CD4-positive, alpha-beta T cell (primary cell): Measurements from ENCODE around the gene ITGA11. TPM values are rescaled to one million over a fixed set of nuclear protein-coding genes. Genes with fewer than 3 reads are reported as not detected.

ENCODE experiments used
- ATAC-seq: fragments of 200-7000 bp; cut with Tn5 transposase; one replicate; pipeline ENCODE4 v1.10.0; 2022; ENCODE audit warnings: mild to moderate bottlenecking; ENCODE audit not compliant: poor library complexity
- CTCF ChIA-PET: fragments of 350-600 bp; sonication (Branson Sonifier 250); formaldehyde crosslinking; loops from one replicate; lab custom pipeline; 2021; ENCODE audit warnings: antibody characterized with exemption, inconsistent platforms; lab: Charles Lee
- POLR2A ChIA-PET: fragments of 350-600 bp; sonication (Branson Sonifier 250); formaldehyde crosslinking; loops from one replicate; lab custom pipeline; 2021; ENCODE audit warnings: antibody characterized with exemption, inconsistent platforms; lab: Charles Lee
- DNase-seq, 14 experiments: peaks; one replicate each; pipeline ENCODE4 v3.0.0-alpha.2; 2013 to 2020; ENCODE audit warnings: mixed read lengths in 2 of 14
- H3K27ac ChIP-seq, 2 donors: one replicate each; pipeline versions ENCODE4 v1.5.1 to v1.7.0; 2013; ENCODE audit warnings: low read length in 2 of 2, low read depth in 1 of 2, mild to moderate bottlenecking in 1 of 2
- H3K27me3 ChIP-seq, 2 experiments: 1 replicate in 1 of 2; 2 replicates in 1 of 2; pipeline versions ENCODE4 v1.6.1 to v1.7.0; 2013; ENCODE audit warnings: low read length in 2 of 2, control low read depth in 1 of 2, mild to moderate bottlenecking in 1 of 2, moderate library complexity in 1 of 2; ENCODE audit not compliant: insufficient read depth in 2 of 2, control insufficient read depth in 1 of 2
- H3K36me3 ChIP-seq: one replicate; pipeline ENCODE4 v1.6.1; 2013; ENCODE audit warnings: low read length, control low read depth; ENCODE audit not compliant: insufficient read depth
- H3K4me1 ChIP-seq: one replicate; pipeline ENCODE4 v1.6.1; 2013; ENCODE audit warnings: low read length, control low read depth; ENCODE audit not compliant: insufficient read depth
- H3K4me3 ChIP-seq: one replicate; pipeline ENCODE4 v1.5.1; 2013; ENCODE audit warnings: mild to moderate bottlenecking, low read length, moderate library complexity
- H3K9me3 ChIP-seq, 2 experiments: 1 replicate in 1 of 2; 2 replicates in 1 of 2; pipeline versions ENCODE4 v1.6.1 to v1.7.0; 2013; ENCODE audit warnings: low read length in 2 of 2, mild to moderate bottlenecking in 2 of 2, control low read depth in 1 of 2, moderate library complexity in 1 of 2; ENCODE audit not compliant: control insufficient read depth in 1 of 2, insufficient read depth in 1 of 2
- H3K27ac Mint-ChIP-seq: one replicate; pipeline ENCODE4 v1.8.0; 2020; ENCODE audit warnings: mixed read lengths
- H3K27me3 Mint-ChIP-seq: one replicate; pipeline ENCODE4 v1.8.0; 2021; ENCODE audit warnings: mixed read lengths
- H3K36me3 Mint-ChIP-seq: one replicate; pipeline ENCODE4 v1.8.0; 2021; ENCODE audit warnings: low read depth, mixed read lengths
- H3K4me1 Mint-ChIP-seq: one replicate; pipeline ENCODE4 v1.8.0; 2021; ENCODE audit warnings: low read depth, mixed read lengths
- H3K4me3 Mint-ChIP-seq: one replicate; pipeline ENCODE4 v1.8.0; 2020; ENCODE audit warnings: mild to moderate bottlenecking, mixed read lengths
- H3K9me3 Mint-ChIP-seq: one replicate; pipeline ENCODE4 v1.8.0; 2020; ENCODE audit warnings: mixed read lengths
- CTCF ChIP-seq: fragments of 200-600 bp; IDR thresholded peaks from one replicate; pipeline ENCODE4 v1.8.0; 2022; ENCODE audit warnings: antibody characterized with exemption, mild to moderate bottlenecking
- intact Hi-C, 2 experiments: fragments of 100-400 bp; cut with DNase I in 1 of 2; cut with micrococcal nuclease in 1 of 2; formaldehyde crosslinking; loops; one replicate each; pipeline versions ENCODE4 v1.15.1 to v1.9.0; 2023 to 2025; cut with DNase I, micrococcal nuclease
- total RNA-seq, 174 experiments: library from RNA in 2 of 174; stranded (reverse) in 2 of 174; gene quantifications; one replicate each; pipeline ENCODE4 v1.2.3 and lab custom pipeline; 2021 to 2026

The ITGA11 gene
- total RNA-seq, 2 experiments from 2014 or later: 0.08 to 0.20 TPM

- Mint-ChIP-seq H3K36me3 (no peaks in the 10 kb centered on the region), H3K27me3 (no peaks in the 10 kb centered on the region), H3K4me1 (no peaks in the 10 kb centered on the region), H3K27ac (no peak overlapping the region), H3K4me3 (no peak overlapping the region), H3K9me3 (no peaks in the 10 kb centered on the region)
- ATAC-seq (no peak), DNase-seq (no peak)
- no peaks in the 10 kb centered on the region for H3K36me3 ChIP-seq
- no peaks in the 10 kb centered on the region for H3K9me3 ChIP-seq
- H3K27ac ChIP-seq: no peak overlapping the region
- no peak overlapping the region for H3K4me3 ChIP-seq
- ChIA-PET POLR2A (no interaction called here), CTCF (no interaction called here)
- H3K27me3 ChIP-seq: peaks cover 0 to 3% of the 10 kb centered on the region in 2 experiments
- TF ChIP-seq CTCF: no peak
- no peaks in the 10 kb centered on the region for H3K4me1 ChIP-seq
- intact Hi-C loops: no loop called here
Measured at GRCh38 chr15:68370768-68371151, 61.2 kb downstream of the ITGA11 start.

GRCh38 chr15:68369931-68370767 lies 61.8 kb downstream of the ITGA11 start:
- ChIA-PET POLR2A (no interaction called here), CTCF (no interaction called here)
- TF ChIP-seq CTCF: no peak
- intact Hi-C loops: no loop called here
- H3K36me3 Mint-ChIP-seq: no peaks in the 10 kb centered on the region
- H3K9me3 Mint-ChIP-seq: no peaks in the 10 kb centered on the region
- H3K4me1 Mint-ChIP-seq: peaks cover 3% of the 10 kb centered on the region
- Histone ChIP-seq H3K27me3 (peaks cover 0 to 3% of the 10 kb centered on the region in 2 experiments), H3K9me3 (no peaks in the 10 kb centered on the region), H3K36me3 (no peaks in the 10 kb centered on the region), H3K4me3 (no peak overlapping the region), H3K27ac (no peak overlapping the region), H3K4me1 (no peaks in the 10 kb centered on the region)
- DNase-seq (no peak), ATAC-seq (no peak)
- no peak overlapping the region for H3K4me3 Mint-ChIP-seq
- no peak overlapping the region for H3K27ac Mint-ChIP-seq
- no peaks in the 10 kb centered on the region for H3K27me3 Mint-ChIP-seq

GRCh38 chr15:68368731-68369435 lies 63.1 kb downstream of the ITGA11 start:
- no peak for TF ChIP-seq CTCF
- Histone ChIP-seq H3K4me3 (no peak overlapping the region), H3K9me3 (no peaks in the 10 kb centered on the region), H3K4me1 (no peaks in the 10 kb centered on the region), H3K27me3 (peaks cover 0 to 3% of the 10 kb centered on the region in 2 experiments), H3K36me3 (no peaks in the 10 kb centered on the region), H3K27ac (no peak overlapping the region)
- Mint-ChIP-seq H3K27me3 (no peaks in the 10 kb centered on the region), H3K36me3 (no peaks in the 10 kb centered on the region), H3K27ac (no peak overlapping the region), H3K4me3 (no peak overlapping the region), H3K9me3 (no peaks in the 10 kb centered on the region), H3K4me1 (peaks cover 8% of the 10 kb centered on the region)
- DNase-seq (no peak), ATAC-seq (no peak)
- ChIA-PET POLR2A (no interaction called here), CTCF (no interaction called here)
- intact Hi-C loops: no loop called here
